Activated T-cell treated with anti-CD3 and anti-CD28 coated beads for 1 hour (primary cell): ENCODE results near the gene MAP2K3.

Experiments
- DNase-seq: peaks from one replicate; pipeline ENCODE4 v3.0.0-alpha.2; 2020; ENCODE audit warnings: low read depth

The MAP2K3 gene

DNA sequence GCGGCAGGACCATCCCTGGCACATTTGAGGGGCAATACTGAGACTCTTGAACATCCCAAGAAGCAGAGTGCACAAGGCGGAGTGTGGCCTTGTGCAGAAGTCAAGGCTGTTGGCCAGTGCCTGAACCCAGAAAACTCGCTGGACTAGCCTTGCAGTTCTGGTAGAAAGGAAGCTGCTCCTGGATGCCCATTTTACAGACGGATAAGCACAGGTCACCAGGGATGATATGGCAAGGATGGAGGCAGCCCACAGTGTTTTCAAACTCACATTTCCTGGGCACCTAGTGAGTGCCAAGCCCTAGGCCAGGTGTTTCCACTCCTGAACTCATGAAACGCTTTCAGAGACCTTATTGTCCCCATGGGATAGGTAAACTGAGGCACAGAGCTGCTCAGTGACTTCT, 1.7 kb upstream of the MAP2K3 start:
- no peak for DNase-seq

DNA sequence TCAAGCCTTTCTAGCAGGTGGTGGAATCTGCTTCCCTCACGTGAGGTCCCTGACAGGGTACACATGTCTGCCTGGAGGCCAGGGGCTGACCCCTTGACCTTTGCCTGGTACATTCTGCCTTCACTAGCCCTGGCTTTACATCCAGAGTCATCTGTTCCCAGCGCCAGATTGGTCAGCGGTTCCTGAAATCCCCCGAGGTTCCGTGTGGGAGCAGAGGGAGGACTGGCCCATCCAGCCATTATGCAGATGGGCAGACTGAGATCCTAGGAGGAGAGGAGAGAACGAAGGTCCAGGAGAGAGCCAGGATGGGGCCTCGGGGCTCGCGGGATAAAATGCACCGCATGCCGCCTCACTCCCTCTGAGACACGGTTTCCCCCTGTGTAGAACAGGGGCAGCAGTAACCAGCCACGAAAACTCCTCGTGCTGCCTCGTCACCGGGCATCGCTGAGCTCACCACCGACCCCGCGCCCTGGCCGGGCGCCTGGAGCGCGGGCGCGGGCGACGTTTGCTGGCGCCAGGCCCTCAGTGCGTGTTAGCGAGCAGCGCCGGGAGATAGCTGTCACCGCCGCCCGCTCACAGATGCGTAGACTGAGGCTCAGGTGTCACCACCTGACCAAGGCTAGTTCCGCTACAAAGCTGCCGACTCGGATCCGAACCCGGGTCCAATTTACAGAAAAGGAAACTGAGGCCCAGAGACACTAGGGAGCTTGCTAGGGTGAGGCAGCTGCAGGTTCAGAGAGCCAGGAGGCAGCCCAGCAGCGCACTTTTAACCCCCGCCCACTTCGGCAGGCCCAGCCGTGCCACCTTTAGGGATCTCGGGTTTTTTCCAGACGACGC, 811 bp upstream of the MAP2K3 start:
- DNase-seq = no peak

DNA sequence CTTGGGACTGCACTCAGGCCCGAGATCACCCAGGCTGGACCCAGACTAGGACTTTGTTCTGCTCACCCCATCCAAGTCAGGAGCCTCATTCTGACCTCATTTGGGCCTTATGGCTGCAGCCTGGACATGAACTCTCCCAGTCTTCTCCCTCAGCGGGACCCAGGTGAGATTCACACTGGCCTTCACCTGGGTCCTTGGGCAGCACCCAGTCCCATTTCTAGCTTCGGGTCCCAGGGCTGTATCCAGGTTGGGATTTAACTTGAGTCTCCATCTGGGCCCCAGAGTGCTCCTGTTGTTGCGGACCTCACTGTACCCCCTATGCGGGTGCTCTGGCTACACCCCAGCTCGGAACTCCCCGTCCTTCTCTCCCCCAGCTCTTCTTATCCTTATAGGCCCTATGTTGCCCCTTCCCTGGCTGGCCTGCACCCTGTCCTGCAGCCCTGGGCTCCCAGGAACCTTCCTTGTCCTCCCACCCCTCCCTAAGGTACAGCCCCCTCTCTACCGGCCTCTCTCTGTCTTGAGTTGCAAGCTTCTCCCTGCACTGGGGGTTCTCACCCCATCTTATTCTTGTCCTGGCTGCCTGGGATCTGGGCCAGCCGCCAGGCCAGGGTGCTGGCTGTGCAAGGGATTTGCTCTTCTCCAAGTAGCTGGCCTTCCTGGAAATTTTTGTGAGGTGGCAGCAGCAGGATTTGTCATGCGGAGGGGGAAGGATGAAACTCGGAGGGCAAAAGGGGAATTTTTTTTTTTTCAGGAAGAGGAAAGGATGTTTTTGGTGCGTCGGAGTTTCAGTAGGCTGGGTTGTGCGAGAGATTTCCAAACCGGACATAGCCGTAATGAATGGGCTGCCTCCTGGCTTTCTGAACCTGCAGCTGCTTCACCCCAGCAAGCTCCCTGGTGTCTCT, 904 bp downstream of the MAP2K3 start:
- no peak for DNase-seq

DNA sequence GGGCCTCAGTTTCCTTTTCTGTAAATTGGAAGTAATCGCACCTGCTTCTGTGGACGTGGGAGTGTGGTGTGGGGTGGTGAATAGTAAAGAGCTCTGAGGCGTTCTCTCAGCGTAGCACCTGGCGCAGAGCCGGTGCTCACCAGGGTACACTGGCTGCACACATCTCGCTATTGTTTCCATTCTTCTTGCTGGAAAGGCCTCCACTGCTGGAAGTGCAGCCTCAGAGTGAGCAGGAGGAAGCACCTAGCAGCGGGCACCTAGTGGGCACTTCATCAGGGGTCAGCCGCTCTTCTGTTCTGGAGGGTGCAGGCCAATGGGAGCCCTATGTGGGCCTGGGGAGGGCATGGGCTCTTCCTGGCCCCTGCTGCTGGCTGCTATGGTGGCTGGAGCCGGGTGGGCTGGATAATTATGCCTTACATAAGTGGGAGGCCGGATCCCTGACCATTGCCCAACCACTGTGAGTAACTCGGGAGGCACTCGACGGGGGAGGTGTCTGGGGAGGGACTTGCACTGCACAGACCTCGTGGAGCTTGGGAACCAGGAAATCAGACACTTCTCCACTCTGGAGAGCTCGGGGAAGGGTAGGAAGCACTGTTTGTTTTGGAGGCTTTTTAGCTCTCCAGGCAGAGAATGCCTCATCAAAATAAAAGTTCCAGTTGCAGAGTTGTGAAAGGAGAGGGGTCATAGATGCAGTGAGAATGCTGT, 1.7 kb downstream of the MAP2K3 start:
- no peak for DNase-seq

DNA sequence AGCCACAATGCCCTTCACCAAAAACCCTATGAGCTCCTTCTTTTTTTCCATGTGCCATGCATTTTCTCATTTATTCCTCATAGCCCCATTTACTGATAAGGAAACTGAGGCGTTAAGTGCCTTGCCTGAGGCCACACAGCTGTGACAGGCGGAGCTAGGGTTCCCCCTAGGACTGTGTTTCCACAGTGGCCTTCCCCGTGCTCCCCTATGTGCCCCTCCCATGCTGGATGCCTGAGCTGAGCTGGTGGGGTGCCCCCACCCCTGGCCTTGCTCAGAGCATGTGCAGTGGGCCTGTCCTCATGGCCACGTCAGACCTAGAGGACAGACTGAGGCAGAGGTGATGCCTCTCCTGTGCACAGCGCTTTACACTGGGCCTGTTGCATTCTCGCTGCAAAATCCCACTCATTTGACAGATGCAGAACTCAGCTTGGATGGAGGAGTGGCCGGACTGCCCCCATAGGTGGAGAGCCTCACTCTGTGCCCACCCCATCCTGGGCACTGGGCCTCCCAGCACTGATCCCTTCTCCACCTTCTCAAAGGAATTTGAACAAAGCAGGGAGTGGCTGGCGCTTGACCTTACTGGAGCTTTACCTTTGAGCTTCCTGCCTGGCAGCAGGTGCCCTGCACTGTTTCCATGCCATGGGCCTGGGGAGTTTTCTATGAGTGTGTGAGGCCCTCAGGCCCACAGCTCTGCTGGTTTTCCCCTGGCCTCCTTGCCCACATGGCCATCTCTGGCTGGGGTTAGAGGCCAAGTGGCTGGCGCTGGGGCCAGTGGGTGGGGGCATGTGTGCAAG, 2.6 kb downstream of the MAP2K3 start:
- no peak for DNase-seq

DNA sequence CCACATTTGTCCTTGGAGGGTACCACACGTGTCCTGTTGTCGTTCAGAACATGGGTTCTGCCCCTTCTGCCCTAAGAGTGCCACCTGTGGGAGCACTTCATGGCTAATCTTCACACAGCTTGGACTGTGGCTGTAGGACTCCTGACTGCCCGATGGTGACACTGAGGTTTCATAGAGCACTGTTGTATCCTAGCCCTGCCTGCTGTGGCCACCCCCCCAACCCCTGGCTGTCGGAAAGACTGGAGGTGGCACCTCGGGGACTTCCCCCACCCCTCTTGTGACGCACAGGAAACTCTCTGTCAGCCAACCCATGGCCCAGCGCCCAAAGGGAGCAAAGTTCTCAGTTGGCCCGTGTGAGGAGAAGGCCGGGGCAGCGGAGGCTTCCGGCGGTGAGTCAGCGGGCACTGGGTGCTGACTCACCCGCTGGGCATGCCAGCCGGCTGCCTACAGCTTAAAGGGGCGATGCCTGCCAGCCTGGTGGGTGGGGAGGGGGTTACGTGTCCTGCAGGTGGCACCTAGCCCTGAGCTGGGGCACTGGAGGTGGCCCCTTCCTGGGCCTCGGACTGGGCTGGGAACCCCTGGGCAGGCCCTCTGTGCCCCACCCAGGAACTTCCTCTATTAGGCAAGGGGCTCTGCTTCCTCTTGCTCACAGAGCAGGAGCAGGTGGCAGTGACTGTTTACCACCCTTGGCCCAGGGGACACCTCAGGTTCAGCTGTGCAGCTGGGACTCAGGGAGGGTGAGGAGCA, 3.4 kb downstream of the MAP2K3 start:
- DNase-seq = peak; percentile 92

DNA sequence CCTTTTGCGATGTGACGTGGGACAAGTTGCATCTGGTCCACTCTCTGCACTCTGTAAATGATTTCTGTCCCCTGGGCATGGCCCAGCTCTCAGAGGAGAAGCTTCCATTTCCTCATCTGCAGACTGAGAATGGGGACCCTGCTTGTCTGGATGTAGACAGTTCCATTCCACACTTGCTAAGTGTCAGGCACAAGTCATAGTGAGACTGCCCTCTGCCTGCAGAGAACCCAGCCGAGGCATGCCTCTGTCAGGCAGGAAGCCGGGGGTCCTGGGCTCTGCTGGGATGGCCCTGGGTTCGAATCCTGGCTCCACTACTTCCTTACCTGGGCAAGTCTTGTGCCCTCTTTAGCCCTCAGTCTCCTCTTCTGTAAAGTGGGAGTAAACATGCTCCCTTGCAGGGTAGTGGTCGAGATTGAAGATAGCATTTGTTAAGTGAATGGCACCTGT, 4.1 kb downstream of the MAP2K3 start:
- DNase-seq = no peak

DNA sequence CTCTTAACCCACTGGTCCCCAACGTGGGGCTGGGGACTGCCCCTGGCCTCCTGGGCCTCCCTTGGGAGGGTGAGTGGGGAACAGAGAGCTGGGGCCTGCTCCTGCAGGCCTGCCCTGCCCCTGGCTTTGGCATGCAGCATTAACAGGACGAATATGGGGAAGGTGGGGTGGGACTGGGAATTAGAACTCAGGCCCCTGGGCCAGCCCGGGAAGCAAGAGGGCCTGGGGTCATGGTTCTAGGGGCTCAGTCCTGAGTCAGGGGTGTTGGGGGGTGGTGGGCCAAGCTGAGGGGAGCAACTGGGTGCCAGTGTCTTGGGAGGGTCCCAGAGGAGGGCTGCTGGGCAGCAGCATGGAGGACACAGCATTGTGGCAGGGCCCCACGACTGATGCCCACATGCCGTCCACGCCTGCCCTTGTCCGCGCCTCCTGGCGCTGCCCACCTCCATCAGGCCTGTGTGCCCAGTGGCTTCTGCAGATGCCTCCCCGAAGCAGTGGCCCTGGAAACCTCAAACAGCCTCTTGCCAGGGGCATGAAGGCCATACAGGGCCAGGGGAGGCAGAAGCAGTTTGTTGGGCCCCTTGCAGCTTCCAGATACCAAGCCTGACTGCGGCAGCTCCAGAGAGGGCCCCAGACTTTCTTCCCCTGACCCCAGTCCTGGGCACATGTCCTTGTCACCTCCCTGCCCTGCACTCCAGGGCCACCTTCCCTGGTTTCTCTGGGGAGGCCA, 4.8 kb downstream of the MAP2K3 start:
- no peak for DNase-seq

DNA sequence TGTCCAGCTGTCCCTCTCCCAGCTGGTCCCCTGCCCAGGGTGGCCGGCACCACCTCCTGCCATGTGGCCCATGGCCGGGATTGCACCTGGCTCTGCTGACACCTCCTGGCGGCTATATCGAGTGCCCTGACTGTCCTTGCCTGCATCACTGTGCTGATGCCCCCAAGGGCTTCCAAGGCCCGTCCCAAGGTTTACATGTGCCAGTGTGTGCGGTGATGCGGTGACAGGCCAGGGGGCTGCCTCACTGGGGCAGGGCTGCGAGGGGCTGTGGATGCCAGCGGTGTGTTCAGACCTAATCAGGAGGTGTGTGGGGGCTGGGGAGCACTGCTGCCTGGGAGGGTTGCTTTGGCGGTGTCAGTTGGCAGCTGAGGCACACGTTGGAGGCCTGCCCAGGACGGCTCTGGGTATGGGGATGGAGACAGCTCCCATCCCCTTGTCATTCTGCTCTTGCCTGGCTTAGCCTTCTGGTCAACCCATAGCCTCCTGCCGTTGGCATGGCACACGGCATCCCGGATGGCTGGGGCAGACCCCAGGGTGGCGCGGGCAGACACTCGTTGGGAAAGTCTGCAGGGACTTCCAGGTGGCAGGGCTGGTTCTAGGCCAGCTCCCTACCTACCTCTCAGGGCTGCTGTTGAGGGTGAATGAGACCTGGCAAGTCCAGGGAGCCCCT, 5.5 kb downstream of the MAP2K3 start:
- DNase-seq = no peak

DNA sequence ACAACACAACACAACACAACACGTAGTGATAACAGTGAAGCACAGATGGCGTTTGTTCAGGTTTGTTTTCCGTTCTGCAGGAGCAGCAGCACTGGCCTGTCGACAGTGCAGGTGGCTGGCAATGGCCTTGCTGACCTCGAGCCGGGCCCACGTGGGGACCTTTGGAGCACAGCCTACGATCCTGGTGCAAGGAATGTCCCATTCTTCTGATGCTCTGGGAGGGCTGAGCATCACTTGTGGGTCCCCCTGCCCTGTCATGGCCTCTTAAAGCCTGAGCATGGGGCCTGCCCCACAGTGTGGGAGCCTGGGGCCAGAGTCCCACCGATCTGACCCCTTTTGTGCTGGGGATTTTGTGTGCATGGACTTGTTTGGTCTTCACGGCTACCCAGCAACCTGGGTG, 6.8 kb downstream of the MAP2K3 start:
- DNase-seq = no peak

DNA sequence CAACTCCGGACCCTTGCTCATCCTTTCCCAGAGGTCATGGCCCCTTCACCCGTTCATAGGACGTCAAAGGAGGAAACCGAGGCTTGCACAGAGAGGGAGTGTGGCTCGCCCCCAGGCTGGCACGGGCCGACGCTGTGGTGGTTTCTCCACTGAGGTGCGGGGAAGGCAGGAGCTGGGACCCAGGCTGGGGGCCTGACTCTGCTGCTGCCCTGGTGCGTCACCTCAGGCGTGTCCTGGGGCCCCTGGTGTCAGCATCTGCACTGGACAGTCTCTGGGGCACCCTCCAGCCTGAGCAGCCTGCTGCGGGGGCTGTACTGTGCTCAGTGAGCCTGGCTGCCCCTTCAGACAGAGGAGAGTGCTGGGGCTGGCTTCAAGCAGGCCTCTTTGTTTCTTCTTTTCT, 7.4 kb downstream of the MAP2K3 start:
- no peak for DNase-seq

DNA sequence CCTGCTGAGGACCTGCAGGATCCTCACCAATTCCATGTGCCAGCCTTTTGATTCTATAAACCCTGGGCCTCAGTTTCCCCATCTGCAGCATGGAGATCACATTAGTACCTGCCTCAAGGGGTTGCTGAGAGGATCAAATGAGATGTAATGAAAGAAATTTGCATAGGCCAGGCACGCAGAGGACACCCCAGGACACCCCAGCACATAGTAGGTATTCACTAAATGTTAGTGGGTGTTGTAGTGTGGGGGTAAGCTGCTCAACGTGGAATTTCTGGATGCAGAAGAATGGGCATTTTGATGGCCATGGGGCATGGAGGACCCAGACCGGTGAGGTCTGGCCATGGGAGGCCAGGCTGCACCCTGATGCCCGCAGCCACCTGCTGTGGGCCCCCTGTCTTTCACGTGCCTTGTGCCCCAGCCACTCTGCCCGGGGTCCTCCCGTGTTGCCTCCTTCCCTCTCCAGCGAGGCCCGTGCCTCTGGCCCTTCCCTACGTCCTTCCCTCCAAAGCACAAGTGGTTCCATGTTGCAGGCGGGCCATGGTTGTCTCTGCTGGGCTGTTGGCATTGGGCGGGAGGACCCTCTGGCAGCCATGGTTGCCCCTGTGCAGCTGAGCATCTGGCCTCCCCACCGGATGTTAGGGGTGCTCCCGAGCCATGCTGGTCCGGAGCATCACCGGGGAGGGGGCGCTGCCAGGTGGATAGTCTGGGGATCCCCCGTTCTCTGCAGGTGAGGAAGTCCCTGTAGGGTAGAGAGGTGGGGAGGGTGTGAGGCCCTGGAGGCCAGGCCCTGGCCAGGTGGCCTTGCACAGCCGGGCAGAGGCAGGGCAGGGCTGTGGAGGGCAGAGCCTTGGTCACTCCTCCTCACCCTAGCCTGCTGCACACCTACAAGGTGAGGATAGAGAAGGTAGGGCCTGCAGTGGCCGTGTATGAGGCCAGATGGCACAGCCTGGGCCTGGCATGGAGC, 8.6 kb downstream of the MAP2K3 start:
- no peak for DNase-seq

DNA sequence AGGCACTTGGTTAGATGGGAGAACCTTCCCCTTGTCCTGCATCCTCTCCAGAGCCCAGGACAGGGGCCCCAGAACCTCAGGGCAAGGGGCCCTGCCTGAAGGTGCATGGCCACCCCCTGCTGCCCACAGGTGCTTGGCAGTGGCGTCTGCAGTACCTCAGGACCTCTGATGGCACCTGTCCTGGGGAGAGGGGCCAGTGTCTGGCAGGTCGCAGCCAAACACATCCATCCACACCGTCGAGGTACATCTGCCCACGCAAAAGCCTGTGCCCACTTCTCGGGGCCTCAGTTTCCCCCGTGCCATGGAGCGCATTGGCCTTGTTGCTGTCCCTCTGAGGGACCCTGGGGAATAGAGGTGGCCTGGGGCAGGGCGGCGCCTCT, 9.3 kb downstream of the MAP2K3 start:
- DNase-seq = no peak

DNA sequence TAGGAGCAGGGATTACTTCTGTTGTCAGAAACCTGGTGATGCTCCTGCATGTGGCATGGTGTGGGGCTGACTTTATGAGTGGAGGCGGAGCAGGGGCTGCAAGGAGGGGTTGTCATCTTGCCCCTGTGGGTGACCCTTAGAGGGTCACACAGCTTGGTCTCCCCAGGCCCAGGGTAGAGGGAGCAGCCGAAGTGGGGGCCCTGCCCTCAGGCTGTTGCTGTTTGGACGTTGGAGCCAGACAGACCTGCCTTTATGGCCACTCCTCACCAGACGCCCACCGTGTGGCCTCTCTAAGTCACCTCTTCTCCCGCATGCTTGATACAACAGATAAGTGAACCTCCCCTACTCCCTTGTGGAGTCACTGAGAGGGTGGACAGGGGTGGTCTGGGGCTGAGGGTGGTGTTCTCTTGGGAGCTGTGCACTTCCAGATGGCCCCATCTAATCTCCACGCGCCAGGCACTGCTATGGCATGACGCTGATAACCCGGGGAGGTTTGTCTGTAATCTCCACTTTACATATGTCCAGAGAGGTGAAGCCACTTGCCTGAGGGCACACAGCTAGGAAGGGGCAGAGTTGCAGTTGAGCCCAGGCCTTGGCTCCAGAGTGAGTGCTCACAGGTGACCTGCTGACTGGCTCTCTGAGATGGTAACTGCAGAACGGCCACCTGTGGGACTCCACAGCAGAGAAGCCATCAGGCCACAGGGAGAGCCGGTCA, 10.0 kb downstream of the MAP2K3 start:
- no peak for DNase-seq

DNA sequence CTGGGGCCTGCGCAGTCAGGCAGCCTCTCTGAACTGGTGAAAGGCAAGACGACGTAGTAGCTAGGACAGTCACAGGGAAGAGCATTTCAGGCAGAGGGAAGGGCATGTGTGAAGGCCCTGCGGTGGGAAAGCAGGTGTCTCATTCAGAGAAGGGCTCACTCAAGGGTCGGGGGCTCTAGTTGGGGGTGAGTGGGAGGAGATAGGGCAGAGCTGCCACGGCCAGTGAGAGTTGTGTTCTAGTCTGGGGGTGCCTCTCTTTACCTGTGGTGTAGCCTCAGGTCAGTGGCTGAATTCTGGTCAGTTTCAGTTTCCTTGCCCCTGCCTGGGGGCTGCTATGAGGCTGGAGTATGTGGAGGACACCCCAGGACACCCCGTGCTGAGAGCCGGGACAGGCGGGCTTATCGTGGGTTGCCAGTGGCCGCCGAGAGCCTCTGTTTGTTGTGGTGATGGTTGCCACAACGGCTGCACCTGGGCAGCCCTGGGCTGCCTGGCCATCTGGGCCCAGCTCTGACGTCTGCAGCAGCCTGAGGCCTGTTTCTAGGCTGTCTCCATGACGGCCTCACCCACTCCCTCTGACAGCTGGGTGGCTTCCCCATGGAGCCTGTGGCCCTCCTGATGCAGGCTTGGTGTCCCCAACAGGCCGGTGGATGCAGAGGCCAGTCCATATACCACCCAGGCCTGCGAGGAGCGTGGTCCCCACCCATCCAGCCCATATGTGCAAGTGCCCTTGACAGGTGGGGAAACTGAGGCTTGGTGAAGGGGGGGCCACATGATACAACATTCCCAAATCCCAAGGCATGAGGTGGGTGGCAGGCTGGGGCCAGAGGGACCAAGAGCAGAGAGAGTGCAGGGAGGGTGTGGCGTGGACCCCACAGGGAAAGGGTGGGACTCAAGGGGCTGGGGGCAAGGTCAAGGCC, 10.8 kb downstream of the MAP2K3 start:
- no peak for DNase-seq

DNA sequence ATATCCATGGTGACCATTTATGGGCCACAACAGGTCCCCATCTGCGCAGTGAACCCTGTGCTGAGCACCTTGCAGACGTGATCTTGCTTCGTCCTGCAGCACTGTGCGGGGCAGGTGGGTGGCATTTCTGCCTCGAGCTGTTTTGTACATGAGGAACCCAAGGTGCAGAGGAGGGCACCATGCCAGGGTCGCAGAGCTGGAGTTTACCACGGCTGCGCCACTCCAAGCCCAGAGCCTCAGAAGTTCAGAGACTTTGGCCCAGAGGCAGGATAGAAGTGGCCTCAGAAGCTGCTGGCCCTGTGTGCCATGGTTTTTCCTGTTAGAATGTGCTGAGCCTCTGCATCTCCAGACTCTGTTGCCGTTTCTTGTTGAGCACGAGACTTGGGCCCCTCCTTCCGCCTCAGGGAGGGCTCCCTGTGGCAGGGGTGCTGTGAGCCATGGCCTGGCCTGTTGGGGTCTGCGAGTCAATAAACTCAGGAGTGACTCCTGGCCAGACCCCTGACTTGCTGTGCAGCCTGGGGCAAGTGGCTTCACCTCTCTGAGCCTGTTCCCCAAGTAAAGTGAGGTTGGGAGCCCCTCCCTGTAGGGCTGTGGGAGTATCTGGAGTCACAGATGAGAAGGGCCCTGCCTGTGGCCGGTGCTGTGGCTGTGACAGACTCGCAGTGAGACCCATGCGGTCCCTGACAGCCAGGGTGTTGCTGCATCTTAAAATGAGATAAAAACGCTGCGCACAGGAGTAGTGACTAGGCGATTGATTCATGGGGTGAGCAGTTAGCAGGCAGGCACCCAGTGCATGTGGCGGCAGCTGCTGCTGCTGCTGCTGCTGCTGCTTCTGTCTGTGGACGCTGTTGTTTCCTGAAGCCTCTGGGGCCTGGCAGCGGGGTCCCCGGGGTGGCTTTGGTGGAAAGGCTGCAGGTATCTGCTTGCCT, 11.8 kb downstream of the MAP2K3 start:
- DNase-seq = no peak
